ENCODE measurements around the gene PDCD1LG2.

PDCD1LG2 gene

DNA sequence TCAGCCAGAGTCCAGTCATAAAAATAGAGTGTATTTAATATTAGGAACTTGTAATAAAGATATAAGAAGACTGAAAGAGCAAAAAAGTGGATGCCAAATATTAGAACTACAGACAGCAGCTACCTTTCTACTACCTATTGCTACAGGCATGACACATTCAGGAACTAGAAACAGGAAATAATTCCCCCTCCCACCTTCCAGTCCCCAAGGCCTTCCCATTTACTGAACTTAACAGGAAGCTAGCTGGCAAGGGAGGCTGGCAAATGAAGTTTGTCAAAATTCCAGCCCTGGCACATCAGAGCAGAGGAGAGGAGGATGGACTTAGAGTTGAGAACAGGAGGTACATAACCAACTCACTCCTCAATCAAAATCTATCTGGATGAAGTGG lies 68.4 kb downstream of the PDCD1LG2 start:
- no peak for TF ChIP-seq FOXP2 (optimal IDR thresholded peaks at IDR 0.05; ENCODE audit: borderline replicate concordance, extremely low read depth, extremely low read length, insufficient read depth)
- no peak for TF ChIP-seq REST (IDR thresholded peaks at IDR 0.05; ENCODE audit: insufficient read depth in 1 of 2, low read depth in 2 of 2, low read length in 2 of 2)
- TF ChIP-seq SIN3A (IDR thresholded peaks at IDR 0.05; ENCODE audit: borderline replicate concordance, insufficient read depth, low read length), result no peak
- no peak for TF ChIP-seq TAF1 (IDR thresholded peaks at IDR 0.05; ENCODE audit: borderline replicate concordance, insufficient read depth, low read length)
- no peak for TF ChIP-seq POLR2AphosphoS5 (IDR thresholded peaks at IDR 0.05; ENCODE audit: low read depth, low read length)

- no peak for TF ChIP-seq TAF1 (IDR thresholded peaks at IDR 0.05; ENCODE audit: borderline replicate concordance, insufficient read depth, low read length)
- no peak for TF ChIP-seq REST (IDR thresholded peaks at IDR 0.05; ENCODE audit: insufficient read depth in 1 of 2, low read depth in 2 of 2, low read length in 2 of 2)
- no peak for TF ChIP-seq FOXP2 (optimal IDR thresholded peaks at IDR 0.05; ENCODE audit: borderline replicate concordance, extremely low read depth, extremely low read length, insufficient read depth)
- TF ChIP-seq POLR2AphosphoS5 (IDR thresholded peaks at IDR 0.05; ENCODE audit: low read depth, low read length), result no peak
- TF ChIP-seq SIN3A (IDR thresholded peaks at IDR 0.05; ENCODE audit: borderline replicate concordance, insufficient read depth, low read length), result no peak
Observed at GRCh38 chr9:5579881-5580280, 69.5 kb downstream of the PDCD1LG2 start.

- TF ChIP-seq TAF1 (IDR thresholded peaks at IDR 0.05; ENCODE audit: borderline replicate concordance, insufficient read depth, low read length), result no peak
- TF ChIP-seq SIN3A (IDR thresholded peaks at IDR 0.05; ENCODE audit: borderline replicate concordance, insufficient read depth, low read length), result no peak
- TF ChIP-seq POLR2AphosphoS5 (IDR thresholded peaks at IDR 0.05; ENCODE audit: low read depth, low read length), result no peak
- no peak for TF ChIP-seq FOXP2 (optimal IDR thresholded peaks at IDR 0.05; ENCODE audit: borderline replicate concordance, extremely low read depth, extremely low read length, insufficient read depth)
- no peak for TF ChIP-seq REST (IDR thresholded peaks at IDR 0.05; ENCODE audit: insufficient read depth in 1 of 2, low read depth in 2 of 2, low read length in 2 of 2)
Observed at GRCh38 chr9:5580650-5581049, 70.3 kb downstream of the PDCD1LG2 start.

- TF ChIP-seq FOXP2 (optimal IDR thresholded peaks at IDR 0.05; ENCODE audit: borderline replicate concordance, extremely low read depth, extremely low read length, insufficient read depth), result no peak
- TF ChIP-seq REST (IDR thresholded peaks at IDR 0.05; ENCODE audit: insufficient read depth in 1 of 2, low read depth in 2 of 2, low read length in 2 of 2), result no peak
- no peak for TF ChIP-seq SIN3A (IDR thresholded peaks at IDR 0.05; ENCODE audit: borderline replicate concordance, insufficient read depth, low read length)
- TF ChIP-seq POLR2AphosphoS5 (IDR thresholded peaks at IDR 0.05; ENCODE audit: low read depth, low read length), result no peak
- TF ChIP-seq TAF1 (IDR thresholded peaks at IDR 0.05; ENCODE audit: borderline replicate concordance, insufficient read depth, low read length), result no peak
Observed at GRCh38 chr9:5582835-5583195, 72.5 kb downstream of the PDCD1LG2 start.

DNA sequence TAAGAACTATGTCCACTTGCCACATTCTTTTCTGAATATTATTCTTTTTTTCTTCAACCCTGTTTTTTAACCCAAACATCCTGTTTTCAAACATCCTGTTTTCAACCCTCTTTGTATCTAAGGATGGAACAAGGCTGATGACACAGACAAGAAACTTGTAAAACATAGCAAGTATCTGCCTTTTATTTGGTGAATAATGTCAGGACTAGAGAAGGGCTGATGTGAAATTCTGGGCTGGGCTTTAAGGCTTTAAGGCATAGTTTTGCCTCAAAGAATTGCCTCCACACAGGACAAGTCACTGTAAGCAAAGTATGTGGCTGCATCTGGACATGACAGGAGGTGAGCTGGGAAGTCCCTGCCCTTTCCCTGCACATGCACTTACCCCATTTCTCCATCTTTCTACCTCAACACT lies 76.1 kb downstream of the PDCD1LG2 start:
- no peak for TF ChIP-seq REST (IDR thresholded peaks at IDR 0.05; ENCODE audit: insufficient read depth in 1 of 2, low read depth in 2 of 2, low read length in 2 of 2)
- TF ChIP-seq POLR2AphosphoS5 (IDR thresholded peaks at IDR 0.05; ENCODE audit: low read depth, low read length), result no peak
- TF ChIP-seq SIN3A (IDR thresholded peaks at IDR 0.05; ENCODE audit: borderline replicate concordance, insufficient read depth, low read length), result no peak
- no peak for TF ChIP-seq TAF1 (IDR thresholded peaks at IDR 0.05; ENCODE audit: borderline replicate concordance, insufficient read depth, low read length)

Measured in PFSK-1 (cell line).